HG03442 (cell line): ENCODE results near the gene PRKACA.
A peak's percentile ranks its signal among the peaks of the same experiment; 100 is the strongest.

Source experiments
- ATAC-seq: cut with Tn5 transposase; IDR thresholded peaks from one replicate; pipeline ENCODE4 v1.9.1; 2021; ENCODE audit warnings: mild to moderate bottlenecking, moderate library complexity; ENCODE audit not compliant: unreplicated experiment

The PRKACA gene

DNA sequence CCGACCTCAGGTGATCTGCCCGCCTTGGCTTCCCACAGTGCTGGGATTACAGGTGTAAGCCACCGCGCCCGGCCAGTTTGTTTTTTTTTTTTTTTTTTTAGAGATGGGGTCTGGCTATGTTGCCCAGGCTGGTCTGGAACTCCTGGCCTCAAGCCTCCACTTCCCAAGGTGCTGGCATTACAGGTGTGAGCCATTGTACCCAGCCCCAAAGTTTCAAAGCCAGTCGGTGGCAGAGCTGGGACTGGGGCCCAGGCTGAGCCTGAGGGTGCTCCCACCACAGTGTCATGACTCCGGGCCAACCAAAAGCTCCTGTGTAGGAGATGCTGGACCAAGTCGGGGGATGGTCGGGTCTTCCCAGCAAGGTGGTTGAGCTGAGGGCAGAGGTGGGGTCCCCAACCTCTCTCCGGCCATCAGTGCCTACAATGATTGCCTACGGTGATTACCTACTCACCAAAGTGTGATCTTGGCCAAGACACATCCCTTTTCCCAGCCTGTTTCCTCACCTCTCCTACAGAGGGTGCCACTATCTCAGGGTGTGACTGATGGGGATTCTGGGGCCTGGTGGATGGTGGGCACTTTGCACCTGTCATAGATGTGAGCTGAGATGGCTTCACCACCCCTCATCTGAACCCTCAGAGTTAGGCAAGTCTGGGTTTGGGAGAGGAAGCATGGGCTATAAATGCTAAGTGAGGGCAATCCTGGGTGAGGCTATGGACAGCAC is 21.1 kb downstream of the PRKACA start:
- ATAC-seq = no peak

- ATAC-seq = no peak
Measured at GRCh38 chr19:14094854-14095253, 22.7 kb downstream of the PRKACA start.

DNA sequence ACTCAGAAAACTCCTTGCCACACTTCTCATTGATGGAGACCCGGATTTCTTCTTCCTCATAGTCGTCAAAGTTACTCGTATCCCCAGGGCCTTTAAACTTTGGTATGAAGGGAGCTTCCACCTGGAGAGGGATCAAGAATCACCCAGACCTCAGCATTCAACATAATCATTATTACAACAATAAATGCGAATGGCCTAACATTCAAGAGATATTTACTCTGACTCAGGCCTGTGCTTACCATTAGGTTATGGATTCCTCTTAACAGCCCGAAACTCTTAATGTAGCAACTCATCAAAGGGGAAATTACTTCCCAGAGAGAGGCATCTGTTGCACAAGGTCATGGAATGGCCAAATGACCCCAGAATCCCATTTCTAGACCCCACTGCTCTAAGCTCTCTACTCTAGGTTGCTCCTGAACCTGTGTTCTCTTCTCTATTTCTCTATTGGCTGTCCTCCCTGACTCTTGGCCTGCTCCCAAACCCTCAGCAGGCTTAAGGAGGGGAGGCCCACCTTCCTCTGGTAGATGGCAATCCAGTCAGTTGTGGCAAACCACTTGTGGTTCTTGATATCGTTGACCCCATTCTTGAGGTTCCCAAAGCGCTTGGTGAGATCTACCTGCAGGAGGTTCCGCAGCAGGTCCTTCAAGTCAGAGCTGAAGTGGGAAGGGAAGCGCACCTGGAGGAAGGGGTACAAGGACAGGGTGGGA is 24.3 kb downstream of the PRKACA start:
- no peak for ATAC-seq

DNA sequence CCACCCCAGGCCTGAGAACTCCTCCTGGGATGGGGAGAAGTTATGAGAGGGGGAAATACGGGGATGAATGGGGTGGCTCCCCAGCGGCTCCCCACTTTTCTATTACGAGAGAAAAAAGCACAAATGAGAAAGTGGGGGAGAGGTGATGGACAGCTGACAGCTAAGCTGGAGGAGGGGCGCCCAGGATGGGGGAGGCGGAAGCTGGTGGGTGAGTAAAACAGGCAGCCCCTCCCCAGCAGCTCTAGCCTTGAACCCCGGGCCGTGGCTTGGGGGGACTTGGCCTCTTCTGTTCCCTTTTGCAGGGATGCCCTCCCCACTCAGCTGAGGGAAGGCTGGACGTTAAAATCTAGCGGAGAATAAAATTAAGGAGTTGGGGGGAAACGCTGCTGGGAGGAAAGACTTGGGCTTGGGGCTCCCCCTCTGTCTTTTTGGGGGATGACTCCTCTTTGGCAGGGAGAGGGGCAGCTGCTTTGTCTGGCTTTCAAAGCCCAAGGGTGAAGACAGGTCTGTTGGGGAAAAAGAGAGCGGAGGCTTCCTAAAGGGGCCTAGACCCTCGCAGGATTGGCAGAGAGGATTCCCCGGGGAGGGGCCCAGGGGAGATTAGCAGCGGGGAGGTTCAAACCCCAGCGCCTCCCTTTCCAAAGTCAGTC is 25.6 kb downstream of the PRKACA start:
- ATAC-seq = peak; percentile 6

DNA sequence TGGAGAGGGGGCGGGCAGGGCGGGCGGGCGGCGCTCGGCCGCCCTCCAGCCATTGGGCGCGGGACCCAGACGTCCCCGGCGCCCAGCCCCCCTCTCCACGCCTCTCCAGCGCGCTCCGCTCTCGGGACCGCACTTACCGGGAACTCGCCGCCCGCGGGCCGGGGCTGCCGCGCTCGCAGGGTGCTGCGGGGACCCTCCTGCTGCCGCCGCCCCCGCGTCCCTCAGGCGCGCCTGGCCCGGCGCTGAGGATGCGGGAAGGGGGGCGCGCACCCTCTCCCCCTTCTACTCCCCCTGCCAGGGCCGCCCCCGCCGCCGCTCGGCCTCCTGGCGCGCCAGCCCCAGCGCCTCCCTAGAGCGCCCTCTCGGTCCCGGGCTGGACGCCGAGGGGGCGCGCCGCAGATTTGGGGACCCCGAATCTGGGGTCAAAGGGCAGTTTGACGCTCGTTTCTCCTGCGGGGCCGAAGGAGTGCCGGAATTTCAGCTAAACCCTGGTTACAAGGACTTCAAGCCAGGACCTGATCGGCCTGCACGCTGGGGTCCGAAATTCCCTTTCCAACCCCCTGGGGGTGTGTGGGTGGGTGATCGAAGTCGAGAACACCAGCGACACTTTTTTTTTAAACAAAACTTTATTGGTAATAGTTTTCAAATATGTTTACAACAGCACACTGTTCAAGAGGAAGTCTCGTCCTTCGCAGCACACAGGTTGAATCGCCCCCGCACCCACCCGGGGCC is 26.3 kb downstream of the PRKACA start:
- peak; percentile 55 for ATAC-seq

DNA sequence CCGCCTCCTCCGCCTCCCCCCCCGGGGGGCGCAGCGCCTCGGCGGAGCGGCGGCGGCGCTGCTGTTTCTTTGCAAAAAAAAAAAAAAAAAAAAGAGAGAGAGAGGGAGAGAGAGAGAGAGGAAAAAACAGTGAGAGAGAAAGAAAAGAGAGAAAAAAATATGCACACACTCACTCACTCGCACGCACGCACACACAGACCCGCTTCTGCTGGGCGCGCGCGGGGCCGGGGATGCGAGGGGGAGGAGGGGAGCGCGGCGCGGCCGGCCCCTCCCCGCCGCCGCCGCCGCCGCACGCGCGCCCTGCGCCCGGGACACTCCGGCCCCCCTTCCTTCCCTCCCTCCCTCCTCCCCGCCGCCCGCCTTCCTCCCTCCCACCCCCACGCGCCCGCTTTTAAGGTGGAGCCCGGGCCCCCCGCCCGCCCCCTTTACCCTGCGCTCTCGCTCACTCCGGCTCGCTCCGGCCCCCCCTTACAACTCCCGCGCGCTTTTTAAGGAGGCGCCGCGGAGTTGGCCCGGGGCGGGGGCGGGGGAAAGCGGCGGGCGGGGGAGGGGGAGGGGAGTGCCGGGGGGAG is 27.0 kb downstream of the PRKACA start, which contains the start of gene SAMD1:
SAMD1 (minus strand) TSS at position 243 of the 572 bp plus-strand sequence.
- ATAC-seq = peak; percentile 33

DNA sequence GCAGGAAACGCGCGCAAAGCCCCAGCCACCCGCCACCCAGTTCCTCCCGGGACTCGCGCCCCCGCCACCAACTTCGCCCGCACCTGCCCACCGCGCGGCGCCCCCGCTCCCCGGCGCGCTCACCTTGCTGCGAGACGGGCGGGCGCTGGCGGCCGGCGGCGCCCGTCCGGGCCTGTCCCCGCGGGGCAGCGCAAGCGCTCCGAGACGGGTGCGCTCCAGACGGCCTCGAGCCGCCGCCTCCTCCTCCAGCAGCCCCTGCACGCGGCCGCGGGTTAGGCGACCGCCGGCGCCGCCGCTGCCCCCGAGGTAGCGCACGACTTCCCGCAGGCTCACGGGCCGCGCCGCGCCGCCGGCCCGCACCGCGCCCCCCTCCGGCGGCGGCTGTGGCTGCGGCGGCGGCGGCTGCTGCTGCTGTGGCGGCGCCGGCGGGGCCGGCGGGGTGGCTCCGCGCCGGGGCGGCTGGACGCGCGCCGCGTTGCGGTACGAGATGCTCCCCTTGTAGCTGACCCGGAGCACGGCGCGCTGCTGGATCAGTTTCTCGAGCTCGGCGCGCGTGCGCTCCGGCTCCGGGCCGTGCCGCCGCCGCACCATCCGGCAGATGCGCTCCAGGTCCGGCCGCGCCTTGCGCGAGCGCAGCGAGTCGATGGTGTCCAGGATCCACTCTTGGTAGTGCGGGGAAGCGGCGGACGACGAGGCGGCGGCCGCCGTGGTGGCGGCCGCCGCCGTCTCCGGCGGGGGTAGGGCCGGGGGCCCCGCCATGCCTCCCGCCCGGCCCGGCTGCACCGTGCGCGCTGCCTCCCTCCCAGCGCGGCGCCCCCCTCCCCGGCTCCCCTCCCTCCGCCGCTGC is 27.7 kb downstream of the PRKACA start:
- no peak for ATAC-seq

GRCh38 chr19:14089412-14089661 is 28.2 kb downstream of the PRKACA start:
- ATAC-seq = no peak

DNA sequence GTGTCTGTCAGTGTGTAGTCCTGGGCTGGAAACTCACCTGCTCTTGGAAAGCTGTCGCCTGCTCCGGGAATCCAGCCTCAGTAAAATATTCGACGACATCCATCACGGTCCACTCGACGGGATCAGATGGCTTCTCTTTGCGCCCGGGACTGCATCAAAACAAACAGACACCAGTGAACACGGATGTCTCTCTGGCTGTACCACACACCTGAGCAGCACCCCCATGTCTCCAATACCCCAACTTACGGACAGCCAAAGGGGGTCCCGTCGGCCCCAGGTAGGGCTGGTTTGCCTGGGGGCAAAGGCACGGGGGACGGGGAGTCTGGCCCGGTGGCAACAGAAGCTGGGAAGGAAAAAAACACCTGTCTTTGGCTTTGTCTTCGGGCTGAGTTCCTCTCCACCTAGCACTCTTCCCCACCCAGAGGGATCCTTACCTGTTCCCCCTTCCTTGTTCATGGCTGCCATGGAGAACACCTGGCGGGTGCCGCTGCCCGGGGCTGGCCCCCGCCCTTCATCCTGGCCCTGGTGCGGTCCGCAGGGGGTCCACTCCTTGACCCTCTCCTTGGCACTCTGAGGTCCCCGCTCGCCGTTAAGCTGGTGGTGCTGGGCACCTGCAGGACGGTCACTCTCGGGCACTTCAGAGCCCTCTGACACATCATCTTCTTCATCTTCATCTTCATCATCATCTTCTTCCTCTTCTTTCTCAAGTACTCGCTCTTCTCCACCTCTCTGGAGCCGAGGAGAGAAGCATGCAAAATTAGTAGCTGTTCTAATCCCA is 28.7 kb downstream of the PRKACA start:
- ATAC-seq = no peak

DNA sequence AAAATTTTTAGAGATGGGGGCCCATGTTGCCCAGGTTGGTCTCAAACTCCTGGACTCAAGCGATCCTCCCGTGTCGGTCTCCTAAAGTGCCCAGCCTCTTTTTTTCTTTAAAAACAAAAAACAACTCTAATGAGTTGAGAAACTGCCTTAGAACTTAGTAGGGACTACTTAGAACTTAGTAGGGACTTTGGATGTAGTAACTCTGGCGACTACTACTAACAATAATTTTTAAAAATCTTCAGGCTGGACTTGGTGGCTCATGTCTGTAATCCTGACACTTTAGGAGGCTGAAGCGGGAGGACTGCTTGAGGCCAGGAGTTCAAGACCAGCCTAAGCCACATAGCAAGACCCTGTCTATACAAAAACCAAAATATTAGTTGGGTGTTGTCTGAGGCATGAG is 31.5 kb downstream of the PRKACA start:
- ATAC-seq = no peak

GRCh38 chr19:14085309-14085995 is 32.1 kb downstream of the PRKACA start, which contains the start of gene C19orf67:
Gene C19orf67 (minus strand): TSS chr19:14085783. CDS start chr19:14085627, 156 bp downstream.
- ATAC-seq = no peak

DNA sequence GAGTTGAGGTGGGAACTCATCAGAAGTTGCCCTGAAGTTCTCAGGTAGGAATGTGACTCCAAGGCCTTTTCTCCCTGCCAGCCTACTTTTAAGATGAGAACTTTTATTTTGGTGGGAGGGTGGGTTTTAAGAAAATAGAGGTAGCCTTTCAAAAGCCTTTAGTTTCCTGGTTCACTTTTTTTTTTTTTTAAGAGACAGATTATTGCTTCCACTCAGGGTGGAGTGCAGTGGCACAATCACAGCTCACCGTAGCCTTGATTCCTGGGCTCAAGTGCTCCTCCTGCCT is 34.9 kb downstream of the PRKACA start:
- ATAC-seq = no peak

- no peak for ATAC-seq
Measured at GRCh38 chr19:14081797-14082674, 35.5 kb downstream of the PRKACA start.

- peak; percentile 84 for ATAC-seq
Measured at GRCh38 chr19:14080887-14081796, 36.4 kb downstream of the PRKACA start.

DNA sequence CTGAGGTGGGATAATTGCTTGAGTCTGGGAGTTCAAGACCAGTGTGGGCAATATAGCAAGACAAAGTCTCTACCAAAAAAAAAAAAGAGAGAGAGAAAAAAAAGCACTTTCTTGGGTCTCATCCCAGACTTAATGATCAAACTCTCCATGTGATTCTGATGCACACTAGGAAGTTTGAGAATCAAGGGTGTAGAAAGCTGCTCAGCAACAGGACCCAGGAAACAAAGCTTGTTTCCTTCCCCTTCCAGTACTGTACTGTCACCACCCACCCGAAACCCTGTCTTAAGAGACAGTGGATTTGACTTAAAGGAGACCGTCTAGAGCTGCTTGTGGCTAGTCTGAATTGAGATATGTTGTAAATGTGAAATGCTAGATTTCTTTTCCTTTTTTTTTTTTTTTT is 39.2 kb downstream of the PRKACA start:
- ATAC-seq = no peak

GRCh38 chr19:14073925-14074838 is 43.4 kb downstream of the PRKACA start:
- no peak for ATAC-seq
